GM18505 (cell line): Measurements from ENCODE around the gene PAPSS2.

Experiments used
- ATAC-seq: cut with Tn5 transposase; IDR thresholded peaks from one replicate; pipeline ENCODE4 v1.9.1; 2021; ENCODE audit not compliant: unreplicated experiment
- POLR2A ChIP-seq: IDR thresholded peaks from 4 replicates; pipeline ENCODE4 v1.6.1; 2011; ENCODE audit warnings: borderline replicate concordance; ENCODE audit not compliant: insufficient read depth, insufficient read length; ENCODE audit errors: extremely low read depth

The PAPSS2 gene

GRCh38 chr10:87764072-87764934 lies 104.6 kb downstream of the PAPSS2 start:
- TF ChIP-seq POLR2A, result no peak
- no peak for ATAC-seq

- TF ChIP-seq POLR2A, result no peak
- no peak for ATAC-seq
Observed at GRCh38 chr10:87765666-87766376, 106.1 kb downstream of the PAPSS2 start.

DNA sequence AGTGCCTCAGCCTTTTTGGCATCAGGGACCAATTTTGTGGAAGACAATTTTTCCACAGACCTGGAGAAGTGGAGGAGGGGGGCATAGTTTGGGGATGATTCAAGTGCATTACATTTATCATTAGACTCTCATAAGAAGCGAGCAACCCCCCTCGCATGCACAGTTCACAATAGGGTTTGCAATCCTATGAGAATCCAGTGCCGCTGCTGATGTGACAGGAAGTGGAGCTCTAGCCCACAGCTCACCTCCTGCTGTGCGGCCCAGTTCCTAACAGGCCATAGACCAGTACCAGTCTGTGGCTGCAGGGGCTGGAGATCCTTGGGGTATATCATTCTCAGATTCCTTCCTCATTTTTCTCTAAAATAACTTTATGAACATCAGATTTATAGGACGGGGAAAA lies 107.6 kb downstream of the PAPSS2 start:
- no peak for TF ChIP-seq POLR2A
- no peak for ATAC-seq

DNA sequence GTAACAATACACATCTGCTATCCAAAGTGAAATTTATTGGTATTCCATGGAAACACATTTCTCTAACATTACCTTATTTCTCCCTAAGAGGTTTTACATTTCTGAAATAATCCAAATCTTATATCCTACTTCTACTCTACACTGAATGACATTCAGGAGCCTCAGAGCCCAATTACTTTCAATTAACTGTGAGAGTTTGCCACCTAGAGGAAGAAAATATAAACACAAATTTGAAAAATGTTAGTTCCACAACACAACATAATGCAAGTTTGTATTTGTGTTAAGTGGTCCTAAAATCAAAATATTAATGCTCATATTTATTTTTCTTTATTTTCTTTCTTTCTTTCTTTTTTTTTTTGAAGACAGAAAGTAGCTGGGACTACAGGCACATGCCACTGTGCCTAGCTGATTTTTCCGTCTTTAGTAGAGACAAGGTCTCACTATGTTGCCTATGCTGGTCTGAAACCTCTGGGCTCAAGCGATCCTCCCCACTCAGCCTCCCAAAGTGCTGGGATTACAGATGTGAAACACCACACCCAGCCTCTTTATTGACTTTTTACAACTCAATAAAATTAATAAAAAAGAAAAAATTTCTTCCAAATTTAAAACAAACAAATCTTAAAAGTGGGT lies 112.3 kb downstream of the PAPSS2 start:
- TF ChIP-seq POLR2A, result no peak
- no peak for ATAC-seq

DNA sequence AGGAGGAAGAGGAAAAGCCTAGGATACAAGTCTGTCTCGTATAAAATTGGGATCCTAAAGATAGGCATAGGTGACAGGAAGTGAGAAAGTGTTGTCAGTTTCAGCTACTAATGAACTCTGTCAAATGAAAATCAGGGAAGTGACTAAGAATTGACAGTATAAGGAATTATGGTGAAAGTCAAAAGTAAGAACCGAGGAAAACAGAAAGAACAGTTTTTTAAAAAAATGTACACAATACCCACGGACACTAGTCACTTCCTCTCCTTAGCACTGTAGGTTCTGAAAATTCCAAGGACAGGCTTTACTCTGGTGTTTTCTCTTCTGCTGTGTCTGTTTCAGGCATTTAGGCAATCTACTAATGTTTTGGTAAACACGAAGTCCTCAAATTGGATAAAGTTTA lies 116.1 kb downstream of the PAPSS2 start:
- no peak for ATAC-seq
- TF ChIP-seq POLR2A, result no peak

- no peak for ATAC-seq
- TF ChIP-seq POLR2A, result no peak
Observed at GRCh38 chr10:87776328-87776727, 116.7 kb downstream of the PAPSS2 start.

- no peak for ATAC-seq
- TF ChIP-seq POLR2A, result no peak
Observed at GRCh38 chr10:87781545-87781944, 121.9 kb downstream of the PAPSS2 start.

- TF ChIP-seq POLR2A, result no peak
- ATAC-seq, result no peak
Observed at GRCh38 chr10:87782721-87783120, 123.0 kb downstream of the PAPSS2 start.

DNA sequence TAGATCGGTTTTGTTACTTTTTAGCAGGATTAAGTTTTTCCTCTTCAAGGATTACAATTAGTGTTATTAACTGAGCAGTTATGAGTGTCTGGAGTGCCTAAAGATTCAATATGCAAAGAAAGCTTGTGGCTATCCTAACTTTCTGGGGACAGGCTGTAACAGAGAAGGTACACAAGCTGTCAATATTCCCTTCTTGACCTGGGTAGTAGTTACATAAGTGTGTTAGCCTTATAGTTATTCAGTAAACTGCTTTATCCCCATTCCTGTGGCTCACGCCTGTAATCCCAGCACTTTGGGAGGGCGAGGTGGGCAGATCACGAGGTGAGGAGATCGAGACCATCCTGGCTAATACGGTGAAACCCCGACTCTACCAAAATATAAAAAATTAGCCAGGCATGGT lies 126.7 kb downstream of the PAPSS2 start:
- TF ChIP-seq POLR2A, result no peak
- ATAC-seq, result no peak

- ATAC-seq, result no peak
- TF ChIP-seq POLR2A, result no peak
Observed at GRCh38 chr10:87790185-87790584, 130.5 kb downstream of the PAPSS2 start.

GRCh38 chr10:87794285-87794684 lies 134.6 kb downstream of the PAPSS2 start:
- TF ChIP-seq POLR2A, result no peak
- no peak for ATAC-seq
